ENCODE measurements around the gene ERBB3. TPM values are rescaled to one million over a fixed set of nuclear protein-coding genes. Genes with fewer than 3 reads are reported as not detected.

The ERBB3 gene
- total RNA-seq = 10 to 100 TPM; 45.7 to 51.8 TPM
- 41.7 TPM for polyA plus RNA-seq (2013, experiment 1 of 2)
- 35.4 TPM for polyA plus RNA-seq (2013, experiment 2 of 2)
- long read RNA-seq, experiment 1, partial matches to known transcripts = 10 of 11 reads
- long read RNA-seq, experiment 1, other reads (novel, unspliced or antisense) = 1 of 11 reads
- long read RNA-seq, experiment 2, full-length matches to known transcripts = 27 of 48 reads
- long read RNA-seq, experiment 2, partial matches to known transcripts = 10 of 48 reads
- long read RNA-seq, experiment 2, other reads (novel, unspliced or antisense) = 11 of 48 reads
- long read RNA-seq, experiment 3, full-length matches to known transcripts = 49 of 75 reads
- long read RNA-seq, experiment 3, partial matches to known transcripts = 11 of 75 reads
- long read RNA-seq, experiment 3, other reads (novel, unspliced or antisense) = 15 of 75 reads
- long read RNA-seq, experiment 4, partial matches to known transcripts = 2 of 7 reads
- long read RNA-seq, experiment 4, other reads (novel, unspliced or antisense) = 2 of 7 reads

- Histone ChIP-seq H3K27ac (ENCODE audit: low read depth, low read length) (peak within 1 kb of the TSS; percentile 63), H3K9ac (ENCODE audit: extremely low read depth, low read length, poor library complexity, severe bottlenecking) (peak within 1 kb of the TSS; percentile 72)
- H3K4me1 Mint-ChIP-seq = peaks cover 16% of the 10 kb centered on the region
These were observed at the start of gene ERBB3 for GRCh38 chr12:56079723-56080555. TSS of gene ERBB3 (plus strand) at chr12:56080165. CDS start at chr12:56080301, 136 bp downstream.

GRCh38 chr12:56031987-56032386 is 48.0 kb upstream of the ERBB3 start:
- H3K27ac Mint-ChIP-seq = no peak overlapping the region
- H3K27me3 Mint-ChIP-seq (ENCODE audit: insufficient read depth) = no peaks in the 10 kb centered on the region
- Histone ChIP-seq H3K9me3 (ENCODE audit: control insufficient read depth, low read length) (no peaks in the 10 kb centered on the region), H3K4me3 (ENCODE audit: low read length) (no peak overlapping the region), H3K36me3 (ENCODE audit: control insufficient read depth, insufficient read depth, low read length) (peaks cover 31% of the 10 kb centered on the region), H3K27me3 (ENCODE audit: control insufficient read depth, insufficient read depth, low read length, poor library complexity, severe bottlenecking) (no peaks in the 10 kb centered on the region), H3K9ac (ENCODE audit: extremely low read depth, low read length, poor library complexity, severe bottlenecking) (no peak overlapping the region), H3K27ac (ENCODE audit: low read depth, low read length) (no peak overlapping the region), H3K4me1 (ENCODE audit: control insufficient read depth, insufficient read depth, low read length) (no peaks in the 10 kb centered on the region)
- no peak overlapping the region for H3K4me3 Mint-ChIP-seq
- no peak for TF ChIP-seq CTCF (conservative IDR thresholded peaks at IDR 0.05)
- no peaks in the 10 kb centered on the region for H3K4me1 Mint-ChIP-seq
- 84 to 100% methylated on average over 1 of the region's 1 CpG for WGBS, 2 experiments (ENCODE audit: insufficient coverage in 1 of 2, insufficient read length in 1 of 2)
- no peak for DNase-seq
- no peaks in the 10 kb centered on the region for H3K9me3 Mint-ChIP-seq
- peaks cover 67% of the 10 kb centered on the region for H3K36me3 Mint-ChIP-seq (ENCODE audit: low read depth)

More at GRCh38 chr12:56079723-56080555, at the start of gene ERBB3:
- peaks cover 5% of the 10 kb centered on the region for H3K36me3 ChIP-seq (ENCODE audit: control insufficient read depth, insufficient read depth, low read length)
- H3K36me3 Mint-ChIP-seq (ENCODE audit: low read depth) = peaks cover 11% of the 10 kb centered on the region
- no peaks in the 10 kb centered on the region for H3K27me3 ChIP-seq (ENCODE audit: control insufficient read depth, insufficient read depth, low read length, poor library complexity, severe bottlenecking)
- no peaks in the 10 kb centered on the region for H3K27me3 Mint-ChIP-seq (ENCODE audit: insufficient read depth)
- no peaks in the 10 kb centered on the region for H3K9me3 ChIP-seq (ENCODE audit: control insufficient read depth, low read length)
- H3K4me3 ChIP-seq (ENCODE audit: low read length) = peak within 1 kb of the TSS; percentile 95
- peak within 1 kb of the TSS; percentile 81 for H3K4me3 Mint-ChIP-seq
- H3K4me1 ChIP-seq (ENCODE audit: control insufficient read depth, insufficient read depth, low read length) = no peaks in the 10 kb centered on the region
- WGBS, 2 experiments (ENCODE audit: insufficient coverage in 1 of 2, insufficient read length in 1 of 2) = 0 to 1% methylated on average over 40 to 59 of the region's 59 CpGs
- no peak for TF ChIP-seq CTCF (conservative IDR thresholded peaks at IDR 0.05)
- H3K9me3 Mint-ChIP-seq = peaks cover 7% of the 10 kb centered on the region
- peak; percentile 96 for DNase-seq
- peak within 1 kb of the TSS; percentile 95 for H3K27ac Mint-ChIP-seq

- peaks cover 11% of the 10 kb centered on the region for H3K4me1 Mint-ChIP-seq
- DNase-seq = no peak
- 93 to 100% methylated on average over 9 to 21 of the region's 21 CpGs for WGBS, 2 experiments (ENCODE audit: insufficient coverage in 1 of 2, insufficient read length in 1 of 2)
- H3K27ac Mint-ChIP-seq = no peak overlapping the region
- H3K27me3 Mint-ChIP-seq (ENCODE audit: insufficient read depth) = no peaks in the 10 kb centered on the region
- Histone ChIP-seq H3K27ac (ENCODE audit: low read depth, low read length) (no peak overlapping the region), H3K36me3 (ENCODE audit: control insufficient read depth, insufficient read depth, low read length) (peaks cover 24% of the 10 kb centered on the region), H3K4me3 (ENCODE audit: low read length) (no peak overlapping the region), H3K4me1 (ENCODE audit: control insufficient read depth, insufficient read depth, low read length) (no peaks in the 10 kb centered on the region), H3K9me3 (ENCODE audit: control insufficient read depth, low read length) (no peaks in the 10 kb centered on the region), H3K27me3 (ENCODE audit: control insufficient read depth, insufficient read depth, low read length, poor library complexity, severe bottlenecking) (no peaks in the 10 kb centered on the region), H3K9ac (ENCODE audit: extremely low read depth, low read length, poor library complexity, severe bottlenecking) (no peak overlapping the region)
- no peak overlapping the region for H3K4me3 Mint-ChIP-seq
- no peak for TF ChIP-seq CTCF (conservative IDR thresholded peaks at IDR 0.05)
- no peaks in the 10 kb centered on the region for H3K9me3 Mint-ChIP-seq
- H3K36me3 Mint-ChIP-seq (ENCODE audit: low read depth) = peaks cover 47% of the 10 kb centered on the region
These were observed 45.2 kb upstream of the ERBB3 start for GRCh38 chr12:56034586-56035332.
